Measurements from ENCODE around the gene RASSF5. TPM values are rescaled to one million over a fixed set of nuclear protein-coding genes. Genes with fewer than 3 reads are reported as not detected.

The RASSF5 gene
- total and polyA plus RNA-seq, 2 experiments from 2014 or later, result 0.48 to 4.4 TPM

DNA sequence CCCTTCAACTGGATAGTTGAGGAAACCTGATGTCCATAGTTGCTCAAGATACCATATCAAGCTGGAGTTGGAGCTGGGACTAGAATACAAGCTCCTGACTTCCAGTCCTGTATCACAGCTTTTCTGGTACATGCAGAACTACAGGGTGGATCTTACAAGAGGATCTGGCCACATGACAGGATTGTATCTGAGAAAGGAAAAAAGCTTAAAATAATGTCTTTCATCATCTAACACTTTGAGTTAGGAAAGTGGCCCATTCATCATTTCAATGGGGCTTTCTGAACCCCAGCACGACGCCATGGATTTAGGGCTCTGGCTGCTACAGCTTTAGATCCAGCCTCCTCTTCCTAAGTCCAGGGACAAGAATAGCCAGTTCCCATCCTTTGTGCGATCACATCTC lies 46.9 kb downstream of the RASSF5 start:
- Histone ChIP-seq H3F3A (replicated peaks; ENCODE audit: low read depth) (0 out of 2 replicates have a peak, but pooled peaks cover 2% of the 10 kb centered on the region), H3K79me2 (replicated peaks; ENCODE audit: insufficient read depth) (no peaks in the 10 kb centered on the region), H3K27ac (ENCODE audit: low read depth) (no peak overlapping the region), H3K4me1 (ENCODE audit: insufficient read depth) (peaks cover 13% of the 10 kb centered on the region), H3K27me3 (ENCODE audit: insufficient read depth) (peaks cover 31% of the 10 kb centered on the region), H3K4me3 (no peak overlapping the region), H3K9me2 (ENCODE audit: insufficient read depth) (no peaks in the 10 kb centered on the region), H2AFZ (no peak overlapping the region), H3K4me2 (no peak overlapping the region), H3K36me3 (ENCODE audit: insufficient read depth) (no peaks in the 10 kb centered on the region), H4K20me1 (replicated peaks; ENCODE audit: insufficient read depth) (no peaks in the 10 kb centered on the region; the same call in 1 of the 2 replicates)
- DNase-seq (ENCODE audit: low spot score) (no peak), ATAC-seq (no peak)
- Mint-ChIP-seq H3K27me3 (ENCODE audit: insufficient read depth, low read depth, poor library complexity) (peaks cover 22% of the 10 kb centered on the region), H3K4me3 (no peak overlapping the region), H3K27ac (no peak overlapping the region), H3K36me3 (ENCODE audit: low read depth) (no peaks in the 10 kb centered on the region), H3K4me1 (peaks cover 25% of the 10 kb centered on the region), H3K9me3 (no peaks in the 10 kb centered on the region)
- TF ChIP-seq, protein P1, sequence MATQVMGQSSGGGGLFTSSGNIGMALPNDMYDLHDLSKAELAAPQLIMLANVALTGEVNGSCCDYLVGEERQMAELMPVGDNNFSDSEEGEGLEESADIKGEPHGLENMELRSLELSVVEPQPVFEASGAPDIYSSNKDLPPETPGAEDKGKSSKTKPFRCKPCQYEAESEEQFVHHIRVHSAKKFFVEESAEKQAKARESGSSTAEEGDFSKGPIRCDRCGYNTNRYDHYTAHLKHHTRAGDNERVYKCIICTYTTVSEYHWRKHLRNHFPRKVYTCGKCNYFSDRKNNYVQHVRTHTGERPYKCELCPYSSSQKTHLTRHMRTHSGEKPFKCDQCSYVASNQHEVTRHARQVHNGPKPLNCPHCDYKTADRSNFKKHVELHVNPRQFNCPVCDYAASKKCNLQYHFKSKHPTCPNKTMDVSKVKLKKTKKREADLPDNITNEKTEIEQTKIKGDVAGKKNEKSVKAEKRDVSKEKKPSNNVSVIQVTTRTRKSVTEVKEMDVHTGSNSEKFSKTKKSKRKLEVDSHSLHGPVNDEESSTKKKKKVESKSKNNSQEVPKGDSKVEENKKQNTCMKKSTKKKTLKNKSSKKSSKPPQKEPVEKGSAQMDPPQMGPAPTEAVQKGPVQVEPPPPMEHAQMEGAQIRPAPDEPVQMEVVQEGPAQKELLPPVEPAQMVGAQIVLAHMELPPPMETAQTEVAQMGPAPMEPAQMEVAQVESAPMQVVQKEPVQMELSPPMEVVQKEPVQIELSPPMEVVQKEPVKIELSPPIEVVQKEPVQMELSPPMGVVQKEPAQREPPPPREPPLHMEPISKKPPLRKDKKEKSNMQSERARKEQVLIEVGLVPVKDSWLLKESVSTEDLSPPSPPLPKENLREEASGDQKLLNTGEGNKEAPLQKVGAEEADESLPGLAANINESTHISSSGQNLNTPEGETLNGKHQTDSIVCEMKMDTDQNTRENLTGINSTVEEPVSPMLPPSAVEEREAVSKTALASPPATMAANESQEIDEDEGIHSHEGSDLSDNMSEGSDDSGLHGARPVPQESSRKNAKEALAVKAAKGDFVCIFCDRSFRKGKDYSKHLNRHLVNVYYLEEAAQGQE (IDR thresholded peaks at IDR 0.05; ENCODE audit: unreplicated experiment), result no peak
- TF ChIP-seq JUNB (IDR thresholded peaks at IDR 0.05; ENCODE audit: unreplicated experiment) (no peak), ZNF331 (CRISPR knock-in tag; IDR thresholded peaks at IDR 0.05; ENCODE audit: low read depth) (no peak), STAT1 (IDR thresholded peaks at IDR 0.05; ENCODE audit: unreplicated experiment) (no peak), ZNF114 (CRISPR knock-in tag; IDR thresholded peaks at IDR 0.05) (no peak), POLR2AphosphoS5 (IDR thresholded peaks at IDR 0.05; ENCODE audit: low read depth) (no peak), EZH2phosphoT487 (IDR thresholded peaks at IDR 0.05; ENCODE audit: unreplicated experiment) (no peak), EZH2 (IDR thresholded peaks at IDR 0.05; ENCODE audit: low read depth, unreplicated experiment) (no peak), CREB1 (CRISPR knock-in tag; IDR thresholded peaks at IDR 0.05; ENCODE audit: low read depth) (no peak), NANOG (IDR thresholded peaks at IDR 0.05; ENCODE audit: borderline replicate concordance) (no peak)
- TF ChIP-seq, protein P2, sequence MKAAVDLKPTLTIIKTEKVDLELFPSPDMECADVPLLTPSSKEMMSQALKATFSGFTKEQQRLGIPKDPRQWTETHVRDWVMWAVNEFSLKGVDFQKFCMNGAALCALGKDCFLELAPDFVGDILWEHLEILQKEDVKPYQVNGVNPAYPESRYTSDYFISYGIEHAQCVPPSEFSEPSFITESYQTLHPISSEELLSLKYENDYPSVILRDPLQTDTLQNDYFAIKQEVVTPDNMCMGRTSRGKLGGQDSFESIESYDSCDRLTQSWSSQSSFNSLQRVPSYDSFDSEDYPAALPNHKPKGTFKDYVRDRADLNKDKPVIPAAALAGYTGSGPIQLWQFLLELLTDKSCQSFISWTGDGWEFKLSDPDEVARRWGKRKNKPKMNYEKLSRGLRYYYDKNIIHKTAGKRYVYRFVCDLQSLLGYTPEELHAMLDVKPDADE (IDR thresholded peaks at IDR 0.05), result no peak
- TF ChIP-seq, protein P3, sequence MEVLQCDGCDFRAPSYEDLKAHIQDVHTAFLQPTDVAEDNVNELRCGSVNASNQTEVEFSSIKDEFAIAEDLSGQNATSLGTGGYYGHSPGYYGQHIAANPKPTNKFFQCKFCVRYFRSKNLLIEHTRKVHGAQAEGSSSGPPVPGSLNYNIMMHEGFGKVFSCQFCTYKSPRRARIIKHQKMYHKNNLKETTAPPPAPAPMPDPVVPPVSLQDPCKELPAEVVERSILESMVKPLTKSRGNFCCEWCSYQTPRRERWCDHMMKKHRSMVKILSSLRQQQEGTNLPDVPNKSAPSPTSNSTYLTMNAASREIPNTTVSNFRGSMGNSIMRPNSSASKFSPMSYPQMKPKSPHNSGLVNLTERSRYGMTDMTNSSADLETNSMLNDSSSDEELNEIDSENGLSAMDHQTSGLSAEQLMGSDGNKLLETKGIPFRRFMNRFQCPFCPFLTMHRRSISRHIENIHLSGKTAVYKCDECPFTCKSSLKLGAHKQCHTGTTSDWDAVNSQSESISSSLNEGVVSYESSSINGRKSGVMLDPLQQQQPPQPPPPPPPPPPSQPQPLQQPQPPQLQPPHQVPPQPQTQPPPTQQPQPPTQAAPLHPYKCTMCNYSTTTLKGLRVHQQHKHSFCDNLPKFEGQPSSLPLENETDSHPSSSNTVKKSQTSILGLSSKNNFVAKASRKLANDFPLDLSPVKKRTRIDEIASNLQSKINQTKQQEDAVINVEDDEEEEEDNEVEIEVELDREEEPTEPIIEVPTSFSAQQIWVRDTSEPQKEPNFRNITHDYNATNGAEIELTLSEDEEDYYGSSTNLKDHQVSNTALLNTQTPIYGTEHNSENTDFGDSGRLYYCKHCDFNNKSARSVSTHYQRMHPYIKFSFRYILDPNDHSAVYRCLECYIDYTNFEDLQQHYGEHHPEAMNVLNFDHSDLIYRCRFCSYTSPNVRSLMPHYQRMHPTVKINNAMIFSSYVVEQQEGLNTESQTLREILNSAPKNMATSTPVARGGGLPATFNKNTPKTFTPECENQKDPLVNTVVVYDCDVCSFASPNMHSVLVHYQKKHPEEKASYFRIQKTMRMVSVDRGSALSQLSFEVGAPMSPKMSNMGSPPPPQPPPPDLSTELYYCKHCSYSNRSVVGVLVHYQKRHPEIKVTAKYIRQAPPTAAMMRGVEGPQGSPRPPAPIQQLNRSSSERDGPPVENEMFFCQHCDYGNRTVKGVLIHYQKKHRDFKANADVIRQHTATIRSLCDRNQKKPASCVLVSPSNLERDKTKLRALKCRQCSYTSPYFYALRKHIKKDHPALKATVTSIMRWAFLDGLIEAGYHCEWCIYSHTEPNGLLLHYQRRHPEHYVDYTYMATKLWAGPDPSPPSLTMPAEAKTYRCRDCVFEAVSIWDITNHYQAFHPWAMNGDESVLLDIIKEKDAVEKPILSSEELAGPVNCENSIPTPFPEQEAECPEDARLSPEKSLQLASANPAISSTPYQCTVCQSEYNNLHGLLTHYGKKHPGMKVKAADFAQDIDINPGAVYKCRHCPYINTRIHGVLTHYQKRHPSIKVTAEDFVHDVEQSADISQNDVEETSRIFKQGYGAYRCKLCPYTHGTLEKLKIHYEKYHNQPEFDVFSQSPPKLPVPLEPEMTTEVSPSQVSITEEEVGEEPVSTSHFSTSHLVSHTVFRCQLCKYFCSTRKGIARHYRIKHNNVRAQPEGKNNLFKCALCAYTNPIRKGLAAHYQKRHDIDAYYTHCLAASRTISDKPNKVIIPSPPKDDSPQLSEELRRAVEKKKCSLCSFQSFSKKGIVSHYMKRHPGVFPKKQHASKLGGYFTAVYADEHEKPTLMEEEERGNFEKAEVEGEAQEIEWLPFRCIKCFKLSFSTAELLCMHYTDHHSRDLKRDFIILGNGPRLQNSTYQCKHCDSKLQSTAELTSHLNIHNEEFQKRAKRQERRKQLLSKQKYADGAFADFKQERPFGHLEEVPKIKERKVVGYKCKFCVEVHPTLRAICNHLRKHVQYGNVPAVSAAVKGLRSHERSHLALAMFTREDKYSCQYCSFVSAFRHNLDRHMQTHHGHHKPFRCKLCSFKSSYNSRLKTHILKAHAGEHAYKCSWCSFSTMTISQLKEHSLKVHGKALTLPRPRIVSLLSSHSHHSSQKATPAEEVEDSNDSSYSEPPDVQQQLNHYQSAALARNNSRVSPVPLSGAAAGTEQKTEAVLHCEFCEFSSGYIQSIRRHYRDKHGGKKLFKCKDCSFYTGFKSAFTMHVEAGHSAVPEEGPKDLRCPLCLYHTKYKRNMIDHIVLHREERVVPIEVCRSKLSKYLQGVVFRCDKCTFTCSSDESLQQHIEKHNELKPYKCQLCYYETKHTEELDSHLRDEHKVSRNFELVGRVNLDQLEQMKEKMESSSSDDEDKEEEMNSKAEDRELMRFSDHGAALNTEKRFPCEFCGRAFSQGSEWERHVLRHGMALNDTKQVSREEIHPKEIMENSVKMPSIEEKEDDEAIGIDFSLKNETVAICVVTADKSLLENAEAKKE (CRISPR knock-in tag; IDR thresholded peaks at IDR 0.05), result no peak
- TF ChIP-seq, protein P4, sequence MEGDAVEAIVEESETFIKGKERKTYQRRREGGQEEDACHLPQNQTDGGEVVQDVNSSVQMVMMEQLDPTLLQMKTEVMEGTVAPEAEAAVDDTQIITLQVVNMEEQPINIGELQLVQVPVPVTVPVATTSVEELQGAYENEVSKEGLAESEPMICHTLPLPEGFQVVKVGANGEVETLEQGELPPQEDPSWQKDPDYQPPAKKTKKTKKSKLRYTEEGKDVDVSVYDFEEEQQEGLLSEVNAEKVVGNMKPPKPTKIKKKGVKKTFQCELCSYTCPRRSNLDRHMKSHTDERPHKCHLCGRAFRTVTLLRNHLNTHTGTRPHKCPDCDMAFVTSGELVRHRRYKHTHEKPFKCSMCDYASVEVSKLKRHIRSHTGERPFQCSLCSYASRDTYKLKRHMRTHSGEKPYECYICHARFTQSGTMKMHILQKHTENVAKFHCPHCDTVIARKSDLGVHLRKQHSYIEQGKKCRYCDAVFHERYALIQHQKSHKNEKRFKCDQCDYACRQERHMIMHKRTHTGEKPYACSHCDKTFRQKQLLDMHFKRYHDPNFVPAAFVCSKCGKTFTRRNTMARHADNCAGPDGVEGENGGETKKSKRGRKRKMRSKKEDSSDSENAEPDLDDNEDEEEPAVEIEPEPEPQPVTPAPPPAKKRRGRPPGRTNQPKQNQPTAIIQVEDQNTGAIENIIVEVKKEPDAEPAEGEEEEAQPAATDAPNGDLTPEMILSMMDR (conservative IDR thresholded peaks at IDR 0.05; ENCODE audit: low read depth in 2 of 2), result no peak
